Erythroblast (primary cell): Measurements from ENCODE around the gene XRCC1.

Source experiments
- DNase-seq, 2 experiments: peaks; one replicate each; lab custom pipeline; 2025; lab: John Stamatoyannopoulos, UW
- GATA1 ChIP-seq: IDR thresholded peaks from 2 replicates; pipeline ENCODE4 v1.6.1; 2011; ENCODE audit warnings: low read depth, mild to moderate bottlenecking, control low read depth, low read length, moderate library complexity
- POLR2A ChIP-seq: IDR thresholded peaks from 2 replicates; pipeline ENCODE4 v1.6.1; 2011; ENCODE audit warnings: mild to moderate bottlenecking, low read length

XRCC1 gene, protein sequence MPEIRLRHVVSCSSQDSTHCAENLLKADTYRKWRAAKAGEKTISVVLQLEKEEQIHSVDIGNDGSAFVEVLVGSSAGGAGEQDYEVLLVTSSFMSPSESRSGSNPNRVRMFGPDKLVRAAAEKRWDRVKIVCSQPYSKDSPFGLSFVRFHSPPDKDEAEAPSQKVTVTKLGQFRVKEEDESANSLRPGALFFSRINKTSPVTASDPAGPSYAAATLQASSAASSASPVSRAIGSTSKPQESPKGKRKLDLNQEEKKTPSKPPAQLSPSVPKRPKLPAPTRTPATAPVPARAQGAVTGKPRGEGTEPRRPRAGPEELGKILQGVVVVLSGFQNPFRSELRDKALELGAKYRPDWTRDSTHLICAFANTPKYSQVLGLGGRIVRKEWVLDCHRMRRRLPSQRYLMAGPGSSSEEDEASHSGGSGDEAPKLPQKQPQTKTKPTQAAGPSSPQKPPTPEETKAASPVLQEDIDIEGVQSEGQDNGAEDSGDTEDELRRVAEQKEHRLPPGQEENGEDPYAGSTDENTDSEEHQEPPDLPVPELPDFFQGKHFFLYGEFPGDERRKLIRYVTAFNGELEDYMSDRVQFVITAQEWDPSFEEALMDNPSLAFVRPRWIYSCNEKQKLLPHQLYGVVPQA

DNA sequence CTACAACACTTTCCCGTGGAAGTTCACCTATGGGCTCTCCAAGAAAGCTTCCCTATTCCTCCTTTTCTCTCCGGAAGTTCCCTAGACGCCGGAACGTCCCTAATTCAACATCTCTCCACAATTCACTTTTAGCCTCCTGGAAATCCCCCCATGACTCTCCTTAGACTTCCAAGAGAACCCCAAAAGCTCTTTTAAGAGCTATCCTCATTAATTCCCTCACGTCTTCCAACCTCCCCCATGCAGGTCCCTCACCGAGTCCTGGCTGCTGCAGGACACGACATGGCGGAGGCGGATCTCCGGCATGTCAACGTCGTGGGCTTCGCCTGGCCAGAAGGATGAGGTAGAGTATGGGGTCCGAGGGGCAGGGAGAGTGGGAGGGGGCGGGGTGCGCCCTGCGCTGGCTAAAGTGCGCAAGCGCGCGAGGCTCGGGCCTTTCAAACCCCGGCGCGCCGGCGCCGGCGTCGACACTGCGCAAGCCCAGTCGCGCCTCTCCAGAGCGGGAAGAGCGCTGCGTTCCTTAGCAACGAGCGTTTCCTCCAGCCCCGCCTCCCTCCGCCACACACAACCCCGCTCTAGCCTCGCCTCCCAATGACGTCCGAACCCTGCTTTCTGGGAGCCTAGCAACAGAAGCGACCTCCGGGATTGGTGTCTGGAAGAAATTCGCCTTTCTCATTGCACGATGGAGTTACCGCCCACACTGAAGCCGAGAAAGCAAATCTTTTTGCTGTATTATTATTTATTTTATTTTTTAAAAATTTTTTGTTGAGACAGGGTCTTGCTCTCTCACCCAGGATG, at the start of gene XRCC1, which contains the start of gene PINLYP:
Gene XRCC1, minus strand, starts transcription at position 372 of the 795 bp plus-strand sequence. Its CDS starts 69 bp downstream, at position 303.
Gene PINLYP, plus strand, starts transcription at position 646 of the 795 bp plus-strand sequence. CDS start 1,391 bp downstream, outside the sequence.
- peak; percentile 99 for DNase-seq
- TF ChIP-seq GATA1 (no peak), POLR2A (peak; percentile 58)

DNA sequence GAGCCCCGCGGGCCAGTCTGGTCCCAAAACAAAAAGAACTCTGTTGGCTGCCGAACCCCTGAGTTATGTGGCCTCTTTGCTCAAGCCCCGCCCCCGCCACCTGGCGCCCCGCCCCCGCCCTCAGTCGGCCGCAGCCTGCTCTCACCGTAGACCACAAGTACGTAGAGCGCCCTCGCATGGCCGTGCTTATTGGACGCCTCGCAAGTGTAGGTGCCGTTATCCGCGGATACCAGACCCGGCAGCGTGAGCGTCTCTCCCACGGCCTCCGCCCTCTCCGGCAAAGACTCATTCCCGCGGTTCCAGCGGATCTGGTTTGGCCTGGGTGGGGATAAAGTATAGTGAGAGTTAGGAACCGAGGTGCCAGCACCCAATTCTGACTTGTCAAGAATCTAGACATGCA, 49.6 kb upstream of the XRCC1 start:
- TF ChIP-seq GATA1, result no peak
- TF ChIP-seq POLR2A, result no peak
- DNase-seq, result peak; percentile 90 to 91

DNA sequence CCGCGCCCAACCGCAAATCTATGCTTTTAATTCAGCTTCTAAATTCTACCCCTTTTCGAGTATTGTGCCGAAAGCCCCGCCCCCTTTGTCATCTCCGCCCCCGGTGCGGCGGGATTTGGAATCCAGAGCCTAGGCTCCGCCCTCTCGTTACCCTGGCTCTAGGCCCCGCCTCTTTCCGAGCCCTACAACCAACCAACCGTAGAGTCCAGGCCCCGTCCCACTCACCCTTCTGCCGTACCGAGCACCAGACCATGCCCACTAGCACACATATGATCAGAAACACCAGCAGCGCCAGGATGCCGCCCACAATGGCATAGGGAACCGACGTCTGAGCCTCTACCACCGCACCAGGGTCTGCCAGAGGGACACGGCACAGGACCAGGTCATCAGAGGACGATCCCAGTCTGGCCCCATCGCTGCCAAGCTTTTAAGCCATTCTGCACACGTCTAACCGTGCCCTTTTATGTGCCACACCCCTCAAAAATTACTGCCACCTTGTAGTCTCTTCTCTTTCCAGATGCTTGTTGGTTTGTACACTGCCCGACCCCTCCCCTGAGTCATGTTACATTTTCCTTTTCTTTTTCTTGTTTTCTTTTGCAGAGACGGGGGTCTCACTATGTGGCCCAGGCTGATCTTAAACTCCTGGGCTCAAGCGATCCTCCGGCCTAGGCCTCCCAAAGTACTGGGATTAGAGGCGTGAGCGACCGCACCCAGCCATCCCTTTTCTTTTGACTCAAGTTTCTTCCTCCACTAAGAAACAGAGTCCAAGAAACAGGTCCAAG, 48.8 kb upstream of the XRCC1 start:
- TF ChIP-seq POLR2A (no peak), GATA1 (no peak)
- no peak for DNase-seq

DNA sequence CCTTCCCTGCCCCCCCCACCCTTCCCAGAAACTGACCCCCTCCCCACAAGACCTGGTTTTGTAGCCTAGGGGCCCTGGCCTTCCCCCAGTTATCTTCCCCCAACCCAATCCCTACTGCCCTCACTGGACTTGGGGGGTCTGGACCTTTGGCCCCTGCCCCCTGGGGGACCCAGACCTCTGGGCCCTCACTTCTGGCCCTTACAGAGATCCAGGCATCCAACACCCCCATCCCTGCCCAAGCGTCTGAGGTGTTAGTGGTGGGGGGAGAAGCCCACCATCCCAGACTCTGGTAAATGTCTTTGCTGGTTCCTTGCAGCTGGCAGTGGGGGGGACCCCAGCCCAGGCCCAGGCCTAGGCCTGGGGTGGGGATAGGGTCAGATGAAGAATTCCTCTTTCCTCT, 47.6 kb upstream of the XRCC1 start:
- no peak for DNase-seq
- no peak for TF ChIP-seq GATA1
- no peak for TF ChIP-seq POLR2A

DNA sequence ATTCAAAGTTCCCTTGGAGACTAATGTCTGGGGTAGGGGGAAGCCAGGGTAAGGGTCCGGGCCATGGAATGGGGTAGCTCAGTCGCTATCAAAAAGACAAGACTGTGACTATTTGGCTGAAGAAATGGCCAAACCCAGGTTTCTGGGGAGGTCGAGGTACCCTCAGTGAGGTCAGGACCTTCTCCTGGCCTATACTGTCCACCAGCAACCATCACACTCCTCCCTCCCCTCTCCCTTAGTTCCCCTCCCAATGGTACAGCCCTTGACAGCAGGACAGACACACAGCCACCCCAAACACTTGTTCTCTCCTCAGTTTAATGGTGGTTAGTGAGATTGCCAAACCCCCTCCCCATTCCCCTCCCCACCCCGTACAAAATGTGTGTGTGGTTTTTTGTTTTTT, 46.7 kb upstream of the XRCC1 start:
- no peak for TF ChIP-seq GATA1
- TF ChIP-seq POLR2A, result no peak
- no peak for DNase-seq

DNA sequence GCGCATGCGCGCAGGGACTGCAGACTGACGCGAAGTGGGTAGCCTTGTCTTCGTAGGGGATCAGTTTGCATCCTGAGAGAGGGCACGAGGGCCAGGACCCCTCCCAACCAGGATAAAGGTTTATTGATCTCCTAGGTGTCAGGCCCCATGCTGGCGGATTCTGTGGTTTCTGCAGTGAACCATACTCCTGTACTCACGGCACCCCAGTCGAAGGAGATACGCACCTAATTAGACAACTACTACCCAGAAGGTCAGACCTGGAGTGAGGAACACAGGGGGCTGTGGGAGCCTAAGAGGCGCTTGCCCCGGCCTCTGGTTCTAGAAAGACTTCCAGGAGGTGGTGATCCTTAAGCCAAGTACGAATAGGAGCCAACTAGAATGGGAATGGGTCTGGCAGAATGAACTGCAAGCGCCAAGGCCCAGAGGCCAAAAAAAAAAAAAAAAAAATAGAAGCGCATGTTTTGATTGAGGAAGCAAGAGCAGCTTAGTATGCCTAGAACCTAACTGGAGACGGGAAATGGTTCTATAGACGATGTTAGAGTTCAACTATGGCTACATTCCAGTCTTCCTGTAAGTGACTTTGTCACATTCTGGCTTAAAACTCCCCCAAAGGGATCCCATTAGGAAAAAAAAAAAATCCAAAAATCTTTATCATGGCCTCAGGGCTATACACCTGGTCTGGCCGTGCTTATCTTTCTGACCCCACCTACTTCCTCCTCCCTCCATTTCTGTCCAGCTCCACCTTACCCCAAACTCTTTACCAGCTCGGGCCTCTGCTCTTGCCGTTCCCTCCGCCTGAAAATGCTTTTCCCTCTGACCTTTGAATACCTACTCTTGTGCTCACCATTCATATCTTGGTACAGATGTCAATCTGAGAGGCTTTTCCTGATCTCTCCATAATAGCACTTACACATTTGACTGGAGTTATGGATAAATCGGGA, 45.0 kb upstream of the XRCC1 start:
- DNase-seq, result no peak
- TF ChIP-seq POLR2A (no peak), GATA1 (no peak)

DNA sequence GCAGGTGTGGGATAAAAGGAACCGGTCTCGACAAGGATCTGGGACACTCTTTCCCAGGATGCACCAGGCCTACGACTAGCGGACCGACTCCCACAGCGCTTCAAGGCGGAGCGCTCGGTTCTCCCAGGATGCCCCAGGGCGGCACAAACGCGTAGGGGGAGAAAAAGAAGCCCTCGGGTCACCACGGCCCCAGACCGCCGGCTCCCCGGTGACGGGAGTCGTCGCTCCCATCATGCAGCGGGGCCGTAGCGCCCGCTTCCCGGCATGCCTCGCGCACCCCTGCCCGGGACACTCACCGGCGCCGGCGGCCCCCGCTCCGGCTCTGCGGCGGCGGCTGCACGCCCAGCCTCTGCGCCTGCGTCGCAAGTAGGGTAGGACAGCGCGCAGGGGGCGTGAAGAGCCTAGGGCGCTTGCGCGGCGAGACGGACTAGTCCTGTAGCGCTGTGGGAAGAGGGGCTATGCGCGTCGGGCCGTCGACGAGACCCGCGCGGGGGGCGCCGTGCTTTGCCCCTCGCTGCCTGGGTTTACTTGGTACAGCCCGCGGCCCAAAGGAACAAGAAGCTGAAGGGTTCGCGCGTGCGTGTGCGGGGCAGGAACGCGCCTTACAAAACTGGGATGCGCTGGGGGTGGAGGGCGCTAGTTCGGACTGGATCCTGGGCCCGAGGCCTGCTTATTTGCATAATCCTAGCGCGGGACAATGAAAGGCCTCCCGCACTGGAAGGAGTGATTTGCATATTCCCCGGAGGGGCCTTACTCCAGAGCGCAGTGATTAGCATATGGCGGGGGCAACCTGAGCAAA, 44.1 kb upstream of the XRCC1 start, which contains the start of gene ZNF428:
Gene ZNF428, minus strand, starts transcription at position 368 of the 799 bp plus-strand sequence. CDS start 5,325 bp downstream, outside the sequence.
- peak; percentile 92 to 94 for DNase-seq
- TF ChIP-seq GATA1 (no peak), POLR2A (peak; percentile 97)

DNA sequence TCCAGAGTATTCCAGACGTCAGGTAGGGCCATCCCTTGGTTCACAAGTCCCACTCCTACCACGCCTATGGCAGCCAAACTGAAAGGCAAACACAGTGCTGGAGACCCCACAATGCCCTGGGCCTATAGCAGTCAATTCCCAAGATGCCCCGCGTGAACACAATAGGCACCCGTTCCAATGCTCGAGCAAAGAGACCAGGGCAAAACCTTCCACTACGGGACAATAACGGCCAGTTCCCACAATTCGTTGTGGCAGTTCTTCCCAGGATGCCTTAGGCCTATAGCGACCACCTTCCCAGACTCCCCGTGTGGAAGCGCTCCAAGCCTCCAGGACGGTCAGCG, 43.6 kb upstream of the XRCC1 start:
- no peak for TF ChIP-seq GATA1
- no peak for TF ChIP-seq POLR2A
- DNase-seq, result peak; percentile 81 to 82

DNA sequence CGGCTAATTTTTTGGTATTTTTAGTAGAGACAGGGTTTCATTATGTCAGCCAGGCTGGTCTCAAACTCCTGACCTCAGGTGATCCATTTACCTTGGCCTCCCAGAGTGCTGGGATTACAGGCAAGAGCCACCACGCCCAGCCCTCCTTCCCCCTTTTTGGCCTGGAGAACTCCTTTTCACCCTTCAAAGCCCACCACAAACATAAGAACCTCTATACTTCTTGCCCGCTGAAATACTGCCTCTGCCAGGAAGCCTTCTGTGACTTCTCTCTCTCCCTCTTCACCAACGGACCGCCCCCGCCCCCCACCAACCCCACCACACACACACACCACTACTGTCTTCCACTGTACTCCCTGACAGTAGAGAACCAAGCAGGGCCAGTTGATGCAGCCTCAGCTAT, 41.6 kb upstream of the XRCC1 start:
- TF ChIP-seq POLR2A, result no peak
- no peak for TF ChIP-seq GATA1

DNA sequence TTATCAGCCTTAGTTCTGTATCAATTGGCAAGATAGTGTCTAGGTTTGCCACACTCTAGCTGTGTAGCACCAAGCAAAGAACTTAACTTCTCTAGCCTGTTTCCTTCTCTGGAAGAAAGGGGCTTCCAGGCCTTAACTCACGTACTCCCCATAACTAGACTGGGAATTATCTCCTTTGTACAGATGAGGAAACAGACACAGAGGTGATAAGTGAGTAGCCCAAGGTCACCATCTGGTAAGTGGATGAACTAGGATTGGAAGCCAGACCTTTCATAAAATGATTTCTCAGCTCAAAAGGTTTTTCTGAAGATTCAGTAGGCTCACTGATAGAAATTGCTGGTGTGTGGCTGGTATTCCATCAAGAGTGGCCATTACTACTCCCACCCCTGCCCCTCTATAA, 41.0 kb upstream of the XRCC1 start:
- no peak for TF ChIP-seq GATA1
- TF ChIP-seq POLR2A, result no peak
- DNase-seq, result peak in 1 of 2 experiments; percentile 41

More for the DNA sequence above, 41.6 kb upstream of the XRCC1 start:
- no peak for DNase-seq

DNA sequence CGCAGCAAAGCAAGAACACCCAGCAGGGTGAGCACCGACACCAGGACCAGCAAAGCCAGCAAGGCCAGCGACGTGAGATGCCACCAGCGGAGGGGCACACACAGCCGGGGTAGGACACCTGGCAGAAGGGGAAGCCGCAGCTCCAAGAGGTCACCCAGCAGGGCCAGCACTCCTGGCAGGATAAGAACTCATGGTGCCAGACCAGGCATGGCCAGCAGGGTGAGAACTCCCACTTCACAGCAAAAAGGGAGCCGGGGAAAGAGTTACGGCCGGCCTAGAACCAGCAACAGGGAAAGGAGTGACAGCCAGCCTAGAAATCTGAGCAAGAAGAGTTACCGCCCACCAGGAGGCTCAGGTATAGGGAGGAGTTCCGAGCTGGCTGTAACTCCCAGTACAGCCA, 37.0 kb upstream of the XRCC1 start:
- TF ChIP-seq POLR2A (no peak), GATA1 (no peak)

DNA sequence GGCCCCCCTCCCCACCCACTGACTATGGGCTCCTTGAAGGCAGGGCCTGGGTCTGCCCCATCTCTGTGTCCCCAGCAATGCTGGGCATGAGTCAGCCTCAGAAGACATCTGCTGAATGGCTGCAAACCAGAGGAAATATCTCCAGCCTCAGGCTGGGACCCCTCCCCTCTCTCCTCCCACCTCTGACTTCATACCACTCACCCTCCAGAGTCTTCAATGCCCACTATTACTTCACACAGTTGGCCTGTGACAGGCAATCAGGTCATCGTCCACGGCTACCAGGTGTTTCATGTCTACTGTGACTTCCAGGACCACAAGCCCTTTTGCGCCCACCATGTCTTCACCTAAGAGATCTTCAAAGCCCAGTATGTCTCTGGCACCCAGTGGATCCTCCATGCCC, 36.5 kb upstream of the XRCC1 start, which contains the start of gene SRRM5:
Gene SRRM5, plus strand, starts transcription at position 301 of the 400 bp plus-strand sequence. Its CDS starts 34 bp downstream, at position 335.
- no peak for DNase-seq
- TF ChIP-seq GATA1, result no peak
- TF ChIP-seq POLR2A, result no peak

More for the DNA sequence above, 37.0 kb upstream of the XRCC1 start:
- no peak for DNase-seq
